NT2/D1 (cell line): ENCODE measurements around the gene IFT57.

Experiments
- SUZ12 ChIP-seq: IDR thresholded peaks from 2 replicates; pipeline ENCODE4 v1.6.1; 2011; ENCODE audit not compliant: insufficient read length, insufficient read depth; ENCODE audit errors: extremely low read depth
- YY1 ChIP-seq: IDR thresholded peaks from 2 replicates; pipeline ENCODE4 v1.6.1; 2011; ENCODE audit not compliant: insufficient read length, insufficient read depth
- ZNF274 ChIP-seq: IDR thresholded peaks from 2 replicates; pipeline ENCODE4 v1.6.1; 2011; ENCODE audit warnings: mild to moderate bottlenecking, low read depth, low read length

DNA sequence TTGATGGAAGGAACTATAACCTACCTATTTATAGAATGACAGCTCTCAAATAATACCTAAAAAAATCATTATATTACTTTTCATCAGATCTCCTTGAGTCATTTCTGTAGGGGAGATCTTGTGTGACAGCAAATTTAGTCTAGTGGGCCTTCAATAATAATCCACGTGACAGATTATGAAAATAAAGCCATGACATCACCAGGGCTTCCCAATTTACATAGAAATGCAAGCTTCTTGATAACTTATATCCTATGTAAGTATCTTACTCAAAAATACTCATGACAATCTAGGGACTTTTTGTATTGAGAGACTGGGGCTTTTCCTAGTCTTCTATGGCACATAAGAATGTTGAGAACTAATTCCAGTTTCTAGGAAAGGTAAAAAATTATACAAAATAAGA, 21.6 kb downstream of the IFT57 start:
- TF ChIP-seq ZNF274 (no peak), SUZ12 (no peak), YY1 (no peak)
